NCI-H1436 treated with DMSO at 0.1 percent for 48 hours (cell line): ENCODE measurements around the gene SLC5A10.

Experiments used
- DNase-seq: peaks from one replicate; lab custom pipeline; 2025; lab: John Stamatoyannopoulos, UW

The SLC5A10 gene

DNA sequence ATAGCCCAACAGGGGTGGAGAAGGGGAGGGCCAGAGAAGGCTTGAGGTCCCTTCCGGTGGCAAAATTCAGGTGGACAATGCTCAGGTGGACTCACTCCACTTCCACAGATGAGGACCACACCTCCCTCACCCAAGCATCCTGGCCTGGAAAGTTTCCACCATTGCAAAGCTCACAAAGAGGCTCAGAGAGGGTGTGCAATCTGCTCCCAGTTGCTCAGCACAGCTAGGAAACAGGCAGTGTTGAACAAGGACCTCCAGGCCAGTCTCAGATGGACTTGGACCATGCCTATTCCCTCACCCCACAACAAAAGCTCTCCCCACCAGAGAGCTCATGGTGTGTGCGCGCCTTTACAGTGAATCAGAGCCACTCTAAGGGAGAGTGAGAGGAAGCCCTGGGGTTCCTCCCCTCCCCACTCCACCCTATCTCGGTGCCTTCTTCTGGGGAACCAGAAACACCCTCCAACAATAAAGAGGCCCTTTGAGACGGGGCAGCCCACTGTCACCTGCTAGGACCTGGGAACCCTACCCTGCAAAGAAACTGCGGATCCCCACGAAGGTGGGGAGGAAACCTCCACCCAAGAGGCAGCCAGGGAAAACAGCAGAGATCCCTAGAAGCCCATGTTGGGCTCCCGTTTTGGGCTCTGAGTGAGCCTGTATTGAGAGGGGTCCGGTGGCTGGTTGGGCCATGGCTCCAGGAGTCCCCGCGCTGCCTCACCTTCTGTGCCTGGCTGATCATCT is 51.0 kb downstream of the SLC5A10 start:
- no peak for DNase-seq

DNA sequence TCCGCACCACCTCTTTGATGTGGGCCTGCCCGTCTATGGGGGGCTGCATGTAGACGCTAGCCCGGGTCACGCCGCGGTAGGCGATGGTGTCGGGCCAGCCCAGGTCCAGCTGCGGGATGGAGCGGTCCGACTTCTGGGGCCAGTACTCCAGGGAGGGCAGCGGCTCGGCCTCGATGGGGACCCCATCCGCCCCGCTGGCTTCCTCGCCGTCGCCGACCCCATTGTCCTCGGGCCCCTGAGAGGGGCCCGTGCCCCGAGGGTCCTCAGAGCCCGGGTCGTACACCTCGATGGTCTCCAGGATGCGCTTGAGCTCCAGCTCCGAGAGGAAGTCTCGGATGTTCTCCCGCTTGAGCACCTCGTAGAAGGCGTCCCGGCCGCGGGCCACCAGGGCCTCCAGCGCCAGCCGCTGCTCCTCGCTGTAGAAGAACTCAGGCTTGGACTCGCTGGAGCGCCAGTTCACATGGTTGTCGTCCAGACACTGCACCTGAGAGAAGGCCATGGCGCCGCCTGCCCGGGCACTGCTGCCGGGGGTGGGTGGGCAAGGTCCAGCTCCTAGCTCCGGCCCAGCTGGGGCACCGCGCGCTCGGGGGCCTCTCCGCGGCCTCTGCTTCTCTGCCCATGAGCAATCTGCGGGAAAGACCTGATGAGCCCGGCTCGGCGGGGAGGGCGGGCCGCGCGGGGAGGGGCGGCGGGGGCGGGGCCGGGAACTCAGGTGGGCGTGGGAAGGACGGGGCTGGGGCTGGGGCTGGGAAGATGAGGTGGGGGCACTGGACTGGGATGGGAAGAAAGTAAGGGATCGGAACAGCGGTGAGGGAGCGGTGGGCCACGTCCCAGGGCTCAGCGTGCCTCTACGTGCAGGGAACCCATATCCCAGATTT is 51.8 kb downstream of the SLC5A10 start:
- DNase-seq = no peak

DNA sequence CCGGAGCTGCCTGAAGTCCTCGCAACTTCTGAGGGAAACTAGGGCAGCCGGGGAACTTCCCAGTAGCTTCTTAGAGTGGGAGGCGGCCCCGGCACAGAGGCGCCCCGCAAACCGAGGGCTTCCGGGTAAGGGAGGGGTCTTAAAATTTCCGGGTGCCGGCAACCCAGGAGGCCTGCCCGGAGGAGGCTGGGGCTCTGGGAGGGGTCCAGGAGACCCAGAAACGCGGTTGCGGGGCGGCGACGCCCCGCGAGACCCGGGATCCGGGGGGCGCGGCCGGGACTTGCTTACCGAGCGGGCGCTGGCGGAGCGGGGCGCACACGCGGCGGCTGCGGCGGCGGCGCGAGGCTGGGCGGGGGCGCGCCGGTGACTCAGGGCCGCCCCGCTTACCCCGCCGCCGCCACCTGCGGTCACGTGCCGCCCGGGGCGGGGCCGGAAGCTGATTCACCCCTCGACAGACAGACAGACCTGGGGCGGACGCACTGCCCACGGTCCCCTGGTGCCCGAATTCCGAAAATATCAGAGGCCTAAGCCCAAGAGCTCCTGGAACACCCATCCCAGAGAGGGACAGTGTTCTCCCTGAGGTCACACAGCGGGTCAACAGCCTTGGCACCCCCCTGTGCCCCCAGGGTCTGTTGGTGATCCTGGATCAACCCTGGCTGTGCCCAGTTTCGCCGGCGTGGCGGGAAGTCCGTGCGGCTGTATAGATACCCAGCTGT is 52.6 kb downstream of the SLC5A10 start, which contains the start of gene FAM83G:
Gene FAM83G, minus strand, starts transcription at position 344 of the 716 bp plus-strand sequence. CDS start 723 bp downstream, outside the sequence.
- no peak for DNase-seq

DNA sequence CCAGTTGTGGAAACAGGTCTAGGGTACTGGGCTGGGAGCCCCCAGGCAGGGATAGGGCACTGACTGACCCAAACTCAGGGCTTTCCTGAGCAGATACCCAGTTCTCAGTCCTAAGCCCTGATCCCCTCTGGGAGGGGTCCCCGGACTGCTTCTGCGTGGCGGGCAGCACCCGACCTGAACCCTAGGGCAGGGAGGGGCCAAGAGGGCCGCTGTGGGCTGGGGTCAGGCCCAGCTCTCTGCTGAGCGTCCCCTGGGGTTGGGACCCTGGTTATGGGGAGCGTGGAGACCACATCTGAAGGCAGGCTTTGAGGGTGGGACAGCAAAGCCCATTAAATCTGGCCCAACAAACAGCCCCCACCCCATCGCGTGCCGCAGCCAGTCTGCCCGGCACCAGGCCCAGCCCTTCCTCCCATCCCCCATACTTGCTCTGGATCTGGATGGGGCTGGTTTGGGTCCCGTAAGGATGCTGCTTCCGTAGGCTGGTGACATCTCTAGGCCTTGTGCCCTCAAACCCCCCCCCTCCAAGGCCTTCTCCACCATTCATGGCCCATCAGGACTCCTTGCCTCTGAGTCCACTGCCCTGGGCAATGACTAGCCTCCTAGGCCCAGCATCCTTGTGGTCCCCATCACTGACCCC is 53.3 kb downstream of the SLC5A10 start:
- DNase-seq = no peak

DNA sequence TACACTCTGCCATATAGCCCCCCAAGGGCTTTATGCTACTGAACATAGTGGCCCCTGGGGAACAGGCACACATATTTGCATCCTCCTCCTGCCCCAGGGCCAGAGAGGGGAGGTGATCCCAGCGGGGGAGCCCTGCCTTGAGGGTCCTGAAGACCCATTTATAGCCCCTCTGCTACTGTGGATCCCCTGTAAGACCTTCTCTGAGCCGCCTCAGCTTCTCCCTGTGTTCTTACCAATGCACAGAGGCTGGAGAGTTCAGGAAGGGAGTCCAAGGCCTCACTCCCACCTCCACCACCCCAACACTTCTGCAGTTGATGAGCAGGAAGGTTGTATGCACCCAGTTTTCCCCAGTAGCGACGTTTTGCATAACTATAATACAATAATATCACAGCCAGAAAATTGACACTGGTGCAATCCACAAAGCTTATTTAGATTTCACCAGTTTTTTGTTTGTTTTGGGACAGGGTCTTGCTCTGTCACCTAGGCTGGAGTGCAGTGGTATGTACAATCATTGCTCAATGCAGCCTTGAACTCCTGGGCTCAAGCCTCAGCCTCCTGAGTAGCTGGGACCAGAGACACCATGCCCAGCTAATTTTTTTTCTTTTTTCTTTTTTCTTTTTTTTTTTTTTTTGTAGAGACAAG is 53.9 kb downstream of the SLC5A10 start:
- no peak for DNase-seq

DNA sequence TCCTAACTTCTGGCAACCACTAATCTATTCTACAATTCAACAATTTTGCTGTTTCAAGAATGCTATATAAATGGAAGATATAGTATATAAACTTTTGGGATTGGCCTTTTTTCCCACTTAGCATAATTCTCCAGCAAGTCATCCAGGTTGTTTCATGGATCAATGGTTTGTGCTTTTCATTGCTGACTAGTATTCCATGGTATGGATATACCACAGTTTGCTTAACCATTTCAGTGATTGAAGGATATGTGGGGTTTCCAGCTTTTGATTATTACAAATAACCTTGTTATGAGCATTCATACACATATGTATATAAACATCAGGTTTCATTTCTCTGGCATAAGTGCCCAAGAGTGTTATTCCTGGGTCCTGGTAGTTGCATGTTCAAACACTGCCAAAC is 54.7 kb downstream of the SLC5A10 start:
- no peak for DNase-seq

DNA sequence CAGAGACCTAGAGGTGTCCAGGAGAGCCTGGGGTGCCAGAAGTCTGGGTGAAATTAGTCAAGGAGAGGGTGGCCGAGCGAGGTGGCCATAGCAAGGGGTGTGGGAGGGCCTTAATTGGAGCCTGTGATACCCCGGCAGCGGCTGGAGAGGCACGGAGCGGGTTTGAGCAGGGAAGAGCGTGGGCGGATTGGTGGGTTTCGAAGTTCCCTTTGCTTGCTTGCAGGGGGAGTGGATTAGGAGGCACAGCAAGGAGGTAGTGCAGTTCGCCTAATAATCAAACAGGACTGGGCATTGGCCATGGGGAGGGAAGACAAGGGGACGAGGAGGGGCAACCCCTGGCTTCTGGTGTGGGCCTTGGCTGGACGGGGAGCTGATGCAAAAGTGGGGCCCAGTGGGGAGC is 58.0 kb downstream of the SLC5A10 start:
- no peak for DNase-seq

DNA sequence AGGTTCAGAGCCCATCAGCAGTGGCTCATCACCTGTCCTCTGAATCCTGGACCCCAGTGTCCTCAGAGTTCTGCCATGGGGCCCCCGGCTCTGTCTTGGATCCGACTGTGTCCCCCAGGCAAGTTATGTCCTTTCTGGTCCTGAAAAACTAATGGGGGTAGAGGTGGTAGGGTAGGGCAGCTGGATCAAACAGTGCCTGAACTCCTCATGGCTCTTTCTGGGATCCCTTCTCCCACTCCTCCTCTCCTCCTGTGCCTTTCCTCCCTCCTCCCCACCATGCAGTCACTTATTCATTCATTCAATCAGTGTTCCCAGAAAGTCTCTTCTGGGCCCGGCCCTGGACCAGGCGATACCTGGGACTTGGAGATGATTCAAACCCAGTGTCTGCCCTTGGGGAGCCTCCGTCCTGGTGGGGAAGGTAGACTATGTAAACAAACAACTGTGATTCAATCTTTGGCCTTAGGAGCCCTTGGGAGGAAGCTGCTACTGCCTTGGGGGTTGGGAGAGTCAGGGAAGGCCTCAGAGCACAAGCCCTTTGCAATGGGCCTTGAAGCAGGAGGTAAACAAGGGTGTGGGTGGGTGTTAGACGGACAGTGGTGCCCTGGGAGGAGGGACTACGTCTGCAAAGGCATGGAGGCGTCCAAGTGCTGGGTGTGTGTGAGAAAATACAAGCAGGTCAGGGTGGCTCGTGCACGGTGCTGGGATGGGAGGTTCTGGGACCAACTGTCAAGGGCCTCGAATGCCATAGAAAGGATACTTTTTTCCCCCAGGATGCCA is 59.0 kb downstream of the SLC5A10 start:
- DNase-seq = no peak

DNA sequence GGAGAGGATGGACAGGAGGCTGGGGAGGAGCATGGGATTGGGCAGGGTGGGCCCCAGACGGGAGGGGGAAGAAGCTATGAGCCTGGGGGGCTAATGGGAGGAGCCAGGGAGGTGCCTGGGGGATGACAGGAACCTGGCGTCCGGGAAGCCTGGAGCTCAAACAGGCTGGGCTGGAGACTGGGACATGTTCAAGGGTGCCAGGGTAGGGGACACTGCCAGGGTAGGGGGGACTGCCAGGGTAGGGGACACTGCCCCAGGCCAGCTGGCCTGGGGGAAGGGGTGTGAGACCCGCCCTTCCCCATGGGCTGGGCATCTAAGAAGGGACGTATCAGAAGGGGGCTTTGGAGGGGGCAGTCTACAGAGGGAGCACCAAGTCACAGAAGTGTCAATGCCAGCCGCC is 59.6 kb downstream of the SLC5A10 start:
- no peak for DNase-seq

DNA sequence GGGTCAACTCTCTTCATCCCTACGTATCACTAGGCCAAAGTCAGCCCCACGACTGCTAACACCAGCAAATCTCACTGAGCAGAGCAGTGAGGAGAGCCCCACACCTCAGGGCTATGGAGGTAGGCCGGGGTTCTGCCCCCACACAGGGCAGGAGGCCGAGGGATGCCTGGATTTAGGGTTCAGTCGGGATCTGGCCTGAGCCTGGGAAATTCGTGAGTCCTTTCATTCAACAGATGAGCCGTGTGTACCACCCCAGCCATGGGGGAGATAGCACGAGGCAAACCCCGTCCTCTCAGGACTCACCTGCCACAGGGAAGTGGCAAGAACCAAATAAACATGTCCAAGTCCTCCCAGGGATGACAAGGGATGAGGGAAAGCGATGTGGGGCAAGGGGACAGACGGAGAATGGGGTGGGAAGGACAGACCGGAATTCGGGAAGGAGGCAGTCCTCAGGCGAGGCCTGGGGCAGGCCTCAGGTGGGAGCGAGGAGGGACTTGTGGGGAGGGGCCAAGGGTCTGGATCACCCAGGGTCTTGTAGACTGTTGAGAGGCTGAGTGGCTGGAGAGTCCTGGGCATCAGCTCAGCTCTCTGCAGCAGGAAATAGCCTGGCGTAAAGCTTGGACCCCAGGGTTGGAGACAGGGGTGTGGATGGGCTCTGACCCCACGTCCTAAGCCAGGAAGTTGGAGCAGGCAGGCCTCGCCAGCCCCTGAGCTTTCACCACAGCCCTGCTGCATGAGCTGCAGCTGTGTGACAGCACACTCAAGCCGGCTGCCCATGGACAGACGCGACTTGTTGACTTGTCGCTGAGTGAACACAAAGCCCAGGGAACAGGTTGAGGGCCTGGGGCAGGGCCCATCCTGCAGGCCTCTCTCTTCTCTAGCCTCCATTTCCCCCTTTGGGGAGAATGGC is 60.5 kb downstream of the SLC5A10 start:
- DNase-seq = no peak

DNA sequence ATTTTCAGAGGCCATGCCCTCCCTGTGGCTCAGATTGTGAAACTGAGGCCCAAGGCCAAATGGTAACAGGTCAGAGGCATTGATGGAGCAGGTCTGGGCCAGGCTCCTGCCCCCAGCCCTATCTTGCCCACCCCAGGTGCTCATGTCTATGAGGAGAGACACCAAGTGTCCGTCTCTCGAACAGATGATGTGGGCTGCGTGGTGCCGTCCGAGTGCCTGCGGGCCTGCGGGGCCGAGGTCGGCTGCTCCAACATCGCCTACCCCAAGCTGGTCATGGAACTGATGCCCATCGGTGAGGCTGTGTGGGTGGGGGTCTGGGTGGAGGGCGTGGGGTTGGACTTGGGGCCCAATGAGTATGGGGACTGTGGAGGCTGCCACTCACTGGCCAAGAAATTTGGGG is 61.3 kb downstream of the SLC5A10 start:
- no peak for DNase-seq

DNA sequence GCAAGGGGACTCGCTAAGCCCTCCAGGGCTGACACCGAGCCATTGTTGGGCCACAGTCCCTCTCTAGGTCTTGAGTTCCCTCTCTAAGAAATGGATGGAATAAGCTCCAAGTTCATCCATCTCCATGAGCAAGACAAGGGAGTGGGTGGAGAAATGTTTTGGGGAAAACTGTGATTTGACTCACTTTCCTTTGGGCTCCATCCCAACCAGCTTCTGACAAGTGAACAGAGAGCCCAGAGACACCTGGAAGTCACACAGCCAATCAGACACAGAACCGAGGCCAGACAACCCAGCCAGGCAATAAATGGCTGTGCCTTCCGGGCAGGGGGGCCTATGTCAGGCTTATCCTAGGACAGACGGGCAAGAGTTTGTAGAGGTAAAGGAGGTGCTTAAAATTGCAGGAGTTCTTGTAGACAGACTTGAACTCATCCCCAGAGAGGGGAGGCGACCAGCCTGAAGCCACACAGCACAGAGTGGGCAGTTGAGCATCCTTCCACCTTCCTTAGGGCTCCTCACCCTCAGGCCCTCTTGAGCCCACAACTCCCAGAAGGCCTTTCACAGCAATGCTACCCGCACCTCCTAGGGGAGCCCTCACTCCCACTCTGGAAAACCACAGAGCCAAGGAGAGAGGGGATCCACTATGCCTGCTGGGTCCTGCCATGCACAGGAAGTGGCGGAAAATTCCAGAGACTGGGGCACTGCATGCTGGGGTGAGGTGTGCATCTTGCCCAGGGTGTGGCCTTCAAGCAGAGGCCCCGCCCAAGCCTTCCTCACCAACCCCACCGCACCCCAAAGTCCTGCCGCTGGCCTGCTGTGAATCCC is 62.1 kb downstream of the SLC5A10 start:
- DNase-seq = no peak

DNA sequence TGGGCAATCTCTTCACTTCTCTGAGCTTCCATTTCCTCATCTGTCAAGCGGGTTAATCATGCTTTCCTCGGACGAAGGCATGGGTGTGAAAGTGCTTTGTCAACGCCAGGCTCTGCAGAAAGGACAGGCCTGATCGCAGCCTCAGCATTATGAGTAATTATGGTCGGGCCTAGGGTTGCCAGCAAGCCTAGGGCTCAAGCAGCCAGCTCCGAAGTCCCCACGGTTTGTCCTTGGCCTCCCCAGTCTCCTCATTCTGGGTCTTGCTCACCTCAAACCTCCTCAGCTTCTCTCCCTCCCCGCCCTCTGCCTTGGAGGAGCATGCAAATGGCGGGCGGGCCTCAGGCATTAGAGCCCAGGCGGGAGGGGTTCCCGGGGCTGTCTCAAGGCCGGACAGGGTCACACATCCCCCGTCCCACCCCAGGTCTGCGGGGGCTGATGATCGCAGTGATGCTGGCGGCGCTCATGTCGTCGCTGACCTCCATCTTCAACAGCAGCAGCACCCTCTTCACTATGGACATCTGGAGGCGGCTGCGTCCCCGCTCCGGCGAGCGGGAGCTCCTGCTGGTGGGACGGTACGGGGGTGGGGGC is 62.8 kb downstream of the SLC5A10 start:
- DNase-seq = no peak

DNA sequence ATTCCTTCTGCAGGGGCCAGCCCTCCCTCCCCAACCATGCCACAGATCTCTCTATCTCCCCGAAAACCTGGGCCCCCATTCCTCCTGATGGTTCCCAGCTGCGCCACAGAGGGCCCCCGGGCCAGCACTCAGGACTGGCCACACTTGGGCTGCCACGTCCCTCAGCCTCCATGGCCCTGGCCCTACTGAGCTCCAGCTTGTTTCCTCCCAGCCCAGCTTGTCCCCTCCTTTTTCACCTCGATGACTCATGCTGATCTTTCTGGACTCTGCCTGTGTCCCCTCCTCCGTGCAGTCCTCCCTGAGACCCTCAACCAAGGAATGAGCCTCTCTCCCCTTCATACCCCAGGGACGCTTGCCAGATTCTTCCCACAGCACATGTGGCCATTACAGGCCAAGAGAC is 63.5 kb downstream of the SLC5A10 start:
- no peak for DNase-seq

DNA sequence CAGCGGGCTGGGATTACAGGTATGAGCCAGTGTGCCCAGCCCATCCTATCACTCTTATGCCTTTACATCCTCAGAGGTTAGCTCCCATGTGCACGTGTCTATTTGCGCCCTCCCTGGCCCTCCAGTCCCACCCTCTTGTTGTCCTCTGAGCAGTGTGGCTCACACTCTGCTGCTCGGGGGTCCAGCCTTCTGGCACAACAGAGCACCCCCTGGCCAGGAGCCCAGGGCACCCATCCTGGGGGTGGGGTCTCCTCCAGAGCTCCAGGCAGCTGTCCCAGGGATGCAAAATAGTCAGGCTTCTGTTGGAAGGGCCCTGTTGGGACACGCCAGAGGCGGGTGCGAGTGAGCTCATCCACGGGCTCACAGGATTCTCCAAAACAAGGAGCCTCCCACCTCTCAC is 64.3 kb downstream of the SLC5A10 start:
- no peak for DNase-seq

DNA sequence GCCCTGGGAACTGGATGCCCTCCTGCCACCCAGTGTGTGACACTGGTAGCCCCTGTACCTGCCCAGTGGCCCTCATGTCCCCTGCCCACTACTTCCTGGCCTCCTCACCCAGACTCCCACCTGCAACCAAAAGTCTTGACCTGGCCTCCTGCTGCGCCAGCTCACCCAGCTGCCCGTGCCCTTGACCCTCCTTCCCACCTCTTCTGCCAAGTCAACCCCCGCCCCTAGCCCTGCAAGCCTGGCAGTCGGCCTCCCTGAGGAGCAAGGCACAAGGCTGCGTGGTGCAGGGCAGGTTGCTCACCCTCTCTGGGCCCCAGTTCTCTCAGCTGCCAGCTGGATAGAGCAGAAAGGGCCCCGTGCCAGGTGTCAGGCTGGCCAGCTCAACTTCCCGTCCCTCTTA is 64.9 kb downstream of the SLC5A10 start:
- DNase-seq = no peak

DNA sequence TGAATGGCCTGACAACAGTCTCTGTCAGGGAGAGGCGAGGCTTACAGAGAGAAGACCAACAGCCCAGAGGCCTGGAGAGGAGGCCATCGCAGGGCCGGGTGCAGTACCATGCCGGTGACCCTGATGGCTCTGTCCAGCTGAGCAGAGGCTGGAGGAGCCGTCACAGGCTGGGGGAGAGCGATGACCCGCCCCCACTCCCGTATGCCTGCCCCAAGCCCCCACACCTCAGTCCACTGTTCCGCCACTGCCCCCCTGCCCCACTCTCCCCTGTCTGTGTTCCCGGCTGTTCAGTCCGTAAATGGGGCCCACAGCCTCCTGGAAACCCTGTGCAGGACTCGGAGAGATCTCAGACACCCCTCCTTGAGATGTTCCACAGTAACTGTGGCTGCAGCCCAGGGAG is 65.4 kb downstream of the SLC5A10 start:
- DNase-seq = no peak

DNA sequence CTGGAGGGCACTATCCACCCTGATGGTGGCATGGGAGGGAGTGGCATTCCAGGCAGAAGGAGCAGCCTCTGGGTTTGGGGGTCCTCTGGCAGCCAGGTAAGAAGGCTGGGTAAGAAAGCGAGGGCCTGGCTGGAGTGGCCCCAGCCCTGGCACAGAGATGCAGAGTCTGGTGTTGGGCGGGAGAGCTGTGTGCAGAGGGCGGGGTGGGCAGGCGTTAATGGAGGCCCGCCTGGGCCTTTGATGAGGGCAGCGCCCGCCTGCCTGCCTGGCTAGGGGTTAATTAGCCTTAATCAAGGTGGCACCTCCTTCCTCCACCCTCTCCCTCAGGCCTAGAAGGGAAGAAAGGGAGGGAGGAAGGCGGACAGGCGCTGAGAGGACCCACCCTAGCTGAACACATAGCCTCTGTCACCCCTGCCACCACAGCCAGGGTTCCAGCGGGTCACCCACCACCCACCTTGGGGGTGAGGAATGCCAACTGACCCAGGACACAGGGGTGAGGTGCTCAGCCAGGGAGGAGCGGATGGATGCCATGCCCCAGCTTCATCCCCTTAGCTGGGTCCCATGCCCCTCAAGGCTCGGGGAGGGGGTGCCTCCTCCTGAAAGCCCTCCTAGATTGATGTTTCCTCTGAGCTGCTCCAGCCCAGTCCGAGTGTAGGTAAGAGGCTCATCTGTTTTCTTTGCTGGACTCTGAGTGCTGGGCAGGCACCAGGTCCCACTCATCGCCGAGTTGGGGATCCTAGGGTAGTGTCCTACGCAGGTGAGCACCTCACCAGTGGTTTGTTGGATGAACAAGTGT is 66.0 kb downstream of the SLC5A10 start:
- no peak for DNase-seq
